ENCODE results near the gene P3H3.

Gene P3H3

DNA sequence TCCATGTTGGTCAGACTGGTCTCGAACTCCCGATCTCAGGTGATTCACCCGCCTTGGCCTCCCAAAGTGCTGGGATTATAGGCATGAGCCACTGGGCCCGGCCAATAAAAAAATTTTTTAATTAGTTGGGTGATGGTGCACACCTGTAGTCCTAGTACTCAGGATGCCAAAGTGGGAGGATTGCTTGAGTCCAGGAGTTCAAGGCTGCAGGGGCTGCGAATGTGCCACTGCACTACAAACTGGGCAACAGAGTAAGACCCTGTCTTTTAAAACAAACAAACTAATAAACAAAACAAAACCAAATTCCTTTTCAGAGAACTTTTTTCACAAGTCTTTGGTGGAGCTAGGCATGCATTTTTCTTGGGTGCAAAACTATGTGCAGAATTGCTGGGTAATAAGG, 55.0 kb downstream of the P3H3 start:
- TF ChIP-seq CREB1 (IDR thresholded peaks at IDR 0.05; ENCODE audit: low read depth) (no peak), YY1 (IDR thresholded peaks at IDR 0.05; ENCODE audit: low read depth) (no peak), ZBTB7A (IDR thresholded peaks at IDR 0.05; ENCODE audit: low read depth) (no peak)
- TF ChIP-seq, protein P1, sequence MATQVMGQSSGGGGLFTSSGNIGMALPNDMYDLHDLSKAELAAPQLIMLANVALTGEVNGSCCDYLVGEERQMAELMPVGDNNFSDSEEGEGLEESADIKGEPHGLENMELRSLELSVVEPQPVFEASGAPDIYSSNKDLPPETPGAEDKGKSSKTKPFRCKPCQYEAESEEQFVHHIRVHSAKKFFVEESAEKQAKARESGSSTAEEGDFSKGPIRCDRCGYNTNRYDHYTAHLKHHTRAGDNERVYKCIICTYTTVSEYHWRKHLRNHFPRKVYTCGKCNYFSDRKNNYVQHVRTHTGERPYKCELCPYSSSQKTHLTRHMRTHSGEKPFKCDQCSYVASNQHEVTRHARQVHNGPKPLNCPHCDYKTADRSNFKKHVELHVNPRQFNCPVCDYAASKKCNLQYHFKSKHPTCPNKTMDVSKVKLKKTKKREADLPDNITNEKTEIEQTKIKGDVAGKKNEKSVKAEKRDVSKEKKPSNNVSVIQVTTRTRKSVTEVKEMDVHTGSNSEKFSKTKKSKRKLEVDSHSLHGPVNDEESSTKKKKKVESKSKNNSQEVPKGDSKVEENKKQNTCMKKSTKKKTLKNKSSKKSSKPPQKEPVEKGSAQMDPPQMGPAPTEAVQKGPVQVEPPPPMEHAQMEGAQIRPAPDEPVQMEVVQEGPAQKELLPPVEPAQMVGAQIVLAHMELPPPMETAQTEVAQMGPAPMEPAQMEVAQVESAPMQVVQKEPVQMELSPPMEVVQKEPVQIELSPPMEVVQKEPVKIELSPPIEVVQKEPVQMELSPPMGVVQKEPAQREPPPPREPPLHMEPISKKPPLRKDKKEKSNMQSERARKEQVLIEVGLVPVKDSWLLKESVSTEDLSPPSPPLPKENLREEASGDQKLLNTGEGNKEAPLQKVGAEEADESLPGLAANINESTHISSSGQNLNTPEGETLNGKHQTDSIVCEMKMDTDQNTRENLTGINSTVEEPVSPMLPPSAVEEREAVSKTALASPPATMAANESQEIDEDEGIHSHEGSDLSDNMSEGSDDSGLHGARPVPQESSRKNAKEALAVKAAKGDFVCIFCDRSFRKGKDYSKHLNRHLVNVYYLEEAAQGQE (IDR thresholded peaks at IDR 0.05; ENCODE audit: low read depth) = no peak

DNA sequence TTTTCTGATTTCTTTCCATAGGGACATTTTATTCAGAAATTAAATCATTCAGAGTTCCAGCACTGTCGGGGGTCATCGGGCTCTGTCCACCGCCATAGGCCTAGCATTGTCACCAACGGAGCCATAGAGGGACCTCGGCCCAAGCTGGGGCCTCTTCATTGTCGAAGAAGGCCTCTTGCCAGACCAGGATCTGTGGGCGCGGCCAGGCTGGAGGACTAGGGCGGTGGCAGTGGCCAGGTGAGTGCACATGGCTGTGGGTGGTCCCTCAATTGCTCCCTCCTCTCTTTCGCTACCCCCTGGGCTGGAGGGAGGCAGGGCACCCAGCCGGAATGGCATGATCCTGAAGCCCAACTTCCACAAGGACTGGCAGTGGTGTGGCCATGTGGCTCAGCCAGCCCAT, 55.5 kb downstream of the P3H3 start:
- TF ChIP-seq EP300 (IDR thresholded peaks at IDR 0.05; ENCODE audit: borderline replicate concordance) (no peak), NFIC (IDR thresholded peaks at IDR 0.05) (no peak), EGR1 (IDR thresholded peaks at IDR 0.05) (no peak), YY1 (IDR thresholded peaks at IDR 0.05; ENCODE audit: low read depth) (no peak), TAF1 (IDR thresholded peaks at IDR 0.05; ENCODE audit: low read depth) (no peak), CREB1 (IDR thresholded peaks at IDR 0.05; ENCODE audit: low read depth) (no peak), CEBPB (IDR thresholded peaks at IDR 0.05) (no peak), RAD21 (IDR thresholded peaks at IDR 0.05; ENCODE audit: low read depth) (no peak), TEAD4 (IDR thresholded peaks at IDR 0.05) (no peak)
- TF ChIP-seq, protein P2, sequence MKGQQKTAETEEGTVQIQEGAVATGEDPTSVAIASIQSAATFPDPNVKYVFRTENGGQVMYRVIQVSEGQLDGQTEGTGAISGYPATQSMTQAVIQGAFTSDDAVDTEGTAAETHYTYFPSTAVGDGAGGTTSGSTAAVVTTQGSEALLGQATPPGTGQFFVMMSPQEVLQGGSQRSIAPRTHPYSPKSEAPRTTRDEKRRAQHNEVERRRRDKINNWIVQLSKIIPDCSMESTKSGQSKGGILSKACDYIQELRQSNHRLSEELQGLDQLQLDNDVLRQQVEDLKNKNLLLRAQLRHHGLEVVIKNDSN (IDR thresholded peaks at IDR 0.05) = no peak
- TF ChIP-seq, protein P3, sequence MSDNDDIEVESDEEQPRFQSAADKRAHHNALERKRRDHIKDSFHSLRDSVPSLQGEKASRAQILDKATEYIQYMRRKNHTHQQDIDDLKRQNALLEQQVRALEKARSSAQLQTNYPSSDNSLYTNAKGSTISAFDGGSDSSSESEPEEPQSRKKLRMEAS (IDR thresholded peaks at IDR 0.05) = no peak

DNA sequence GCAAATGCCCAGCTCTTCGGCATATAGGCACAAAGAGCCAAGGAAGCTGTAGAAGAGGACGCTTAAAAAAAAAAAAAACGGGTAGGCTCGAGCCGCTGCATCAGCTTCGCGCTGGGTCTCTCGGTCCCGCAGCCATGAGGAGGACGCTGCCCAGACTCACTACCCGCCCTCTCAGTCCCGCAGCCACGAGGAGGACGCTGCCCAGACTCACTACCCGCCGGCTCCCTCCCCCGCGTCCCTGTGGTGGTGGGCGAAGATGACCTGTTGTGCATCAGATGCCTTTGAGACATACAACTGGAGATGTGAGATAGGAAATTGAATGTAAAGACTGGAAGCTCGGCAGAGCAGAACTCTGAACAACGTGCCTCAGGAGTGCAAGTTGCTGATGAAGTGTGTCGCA, 56.3 kb downstream of the P3H3 start:
- TF ChIP-seq, protein P1 (IDR thresholded peaks at IDR 0.05; ENCODE audit: low read depth) = no peak
- TF ChIP-seq EGR1 (IDR thresholded peaks at IDR 0.05) = no peak
- TF ChIP-seq RAD21 (IDR thresholded peaks at IDR 0.05; ENCODE audit: low read depth) = no peak
- no peak for TF ChIP-seq EP300 (IDR thresholded peaks at IDR 0.05; ENCODE audit: borderline replicate concordance)
- TF ChIP-seq, protein P2 (IDR thresholded peaks at IDR 0.05) = no peak
- no peak for TF ChIP-seq YY1 (IDR thresholded peaks at IDR 0.05; ENCODE audit: low read depth)
- TF ChIP-seq CREB1 (IDR thresholded peaks at IDR 0.05; ENCODE audit: low read depth) = no peak
- TF ChIP-seq ZBTB7A (IDR thresholded peaks at IDR 0.05; ENCODE audit: low read depth) = no peak
- no peak for TF ChIP-seq FOXM1 (IDR thresholded peaks at IDR 0.05; ENCODE audit: borderline replicate concordance, low read depth)
- TF ChIP-seq, protein P3 (IDR thresholded peaks at IDR 0.05) = no peak
- no peak for TF ChIP-seq NFIC (IDR thresholded peaks at IDR 0.05)
- no peak for TF ChIP-seq TAF1 (IDR thresholded peaks at IDR 0.05; ENCODE audit: low read depth)
- no peak for TF ChIP-seq TCF12 (IDR thresholded peaks at IDR 0.05; ENCODE audit: low read depth)
- no peak for TF ChIP-seq TEAD4 (IDR thresholded peaks at IDR 0.05)
- no peak for TF ChIP-seq CEBPB (IDR thresholded peaks at IDR 0.05)

DNA sequence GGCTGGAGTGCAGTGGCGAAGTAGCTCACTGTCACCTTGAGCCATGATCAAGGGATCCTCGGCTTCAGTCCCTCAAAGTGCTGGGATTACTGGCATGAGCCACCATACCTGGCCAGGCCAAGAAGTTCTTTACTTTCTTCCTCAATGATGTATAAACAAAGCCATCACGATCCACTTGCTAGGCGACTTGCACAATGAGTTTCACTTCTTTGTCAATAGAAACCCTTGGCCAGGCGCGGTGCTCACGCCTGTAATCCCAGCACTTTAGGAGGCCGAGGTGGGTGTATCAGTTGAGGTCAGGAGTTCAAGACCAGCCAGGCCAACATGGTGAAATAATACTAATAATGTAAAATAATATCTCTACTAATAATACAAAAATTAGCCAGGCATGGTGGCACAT, 59.3 kb downstream of the P3H3 start:
- TF ChIP-seq TAF1 (IDR thresholded peaks at IDR 0.05; ENCODE audit: low read depth) (no peak), EGR1 (IDR thresholded peaks at IDR 0.05) (no peak), RAD21 (IDR thresholded peaks at IDR 0.05; ENCODE audit: low read depth) (no peak), CEBPB (IDR thresholded peaks at IDR 0.05) (no peak), CREB1 (IDR thresholded peaks at IDR 0.05; ENCODE audit: low read depth) (no peak), TEAD4 (IDR thresholded peaks at IDR 0.05) (no peak), YY1 (IDR thresholded peaks at IDR 0.05; ENCODE audit: low read depth) (no peak), ZBTB7A (IDR thresholded peaks at IDR 0.05; ENCODE audit: low read depth) (no peak)
- TF ChIP-seq, protein P2 (IDR thresholded peaks at IDR 0.05) = no peak
- TF ChIP-seq, protein P3 (IDR thresholded peaks at IDR 0.05) = no peak

DNA sequence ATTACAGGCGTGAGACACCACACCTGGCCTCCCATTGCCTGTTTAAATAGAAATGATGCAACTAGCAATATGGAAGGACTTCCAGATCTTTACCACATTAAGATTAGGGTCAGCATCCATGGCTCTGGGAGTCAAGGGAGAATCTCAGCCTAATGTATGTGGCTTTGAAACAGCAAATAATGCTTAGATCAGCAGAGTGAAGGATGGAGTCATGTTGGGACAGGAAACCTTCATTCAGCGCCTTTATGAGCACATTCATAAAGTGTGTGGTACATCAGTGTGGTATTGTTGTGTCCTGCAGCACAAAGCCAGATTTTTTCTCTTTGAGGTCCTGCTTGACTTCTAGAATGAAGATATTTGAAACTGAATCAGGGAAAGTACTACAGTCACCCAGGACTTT, 60.2 kb downstream of the P3H3 start:
- no peak for TF ChIP-seq TEAD4 (IDR thresholded peaks at IDR 0.05)
- no peak for TF ChIP-seq EGR1 (IDR thresholded peaks at IDR 0.05)
- no peak for TF ChIP-seq TCF12 (IDR thresholded peaks at IDR 0.05; ENCODE audit: low read depth)
- TF ChIP-seq, protein P3 (IDR thresholded peaks at IDR 0.05) = no peak
- TF ChIP-seq, protein P1 (IDR thresholded peaks at IDR 0.05; ENCODE audit: low read depth) = no peak
- TF ChIP-seq NFIC (IDR thresholded peaks at IDR 0.05) = no peak
- TF ChIP-seq CREB1 (IDR thresholded peaks at IDR 0.05; ENCODE audit: low read depth) = no peak
- no peak for TF ChIP-seq ZBTB7A (IDR thresholded peaks at IDR 0.05; ENCODE audit: low read depth)
- no peak for TF ChIP-seq YY1 (IDR thresholded peaks at IDR 0.05; ENCODE audit: low read depth)
- TF ChIP-seq EP300 (IDR thresholded peaks at IDR 0.05; ENCODE audit: borderline replicate concordance) = no peak
- TF ChIP-seq RAD21 (IDR thresholded peaks at IDR 0.05; ENCODE audit: low read depth) = no peak
- TF ChIP-seq, protein P2 (IDR thresholded peaks at IDR 0.05) = no peak
- no peak for TF ChIP-seq TAF1 (IDR thresholded peaks at IDR 0.05; ENCODE audit: low read depth)
- no peak for TF ChIP-seq FOXM1 (IDR thresholded peaks at IDR 0.05; ENCODE audit: borderline replicate concordance, low read depth)
- no peak for TF ChIP-seq CEBPB (IDR thresholded peaks at IDR 0.05)
